ENCODE measurements around the gene CACNB4. TPM values are rescaled to one million over a fixed set of nuclear protein-coding genes. Genes with fewer than 3 reads are reported as not detected.

CACNB4 gene
- total RNA-seq, 1 experiment from 2014 or later = 1.7 TPM

DNA sequence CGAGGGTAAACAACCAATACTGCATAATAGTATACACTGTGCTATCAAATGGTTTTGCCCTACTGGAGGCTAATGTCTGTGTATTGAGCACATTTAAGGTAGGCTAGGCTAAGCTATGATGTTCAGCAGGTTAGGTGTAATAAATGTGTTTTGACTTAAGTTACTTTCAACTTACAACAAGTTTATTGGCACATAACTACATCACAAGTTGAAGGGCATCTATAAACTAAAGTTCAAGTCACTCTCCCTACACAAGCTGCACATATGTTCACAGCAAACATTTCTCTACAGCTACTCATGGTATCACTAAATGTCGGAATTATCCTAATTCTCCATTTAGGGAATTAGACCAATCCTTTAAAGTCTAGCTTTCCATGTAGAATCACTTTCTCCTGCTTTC, 282.0 kb downstream of the CACNB4 start:
- Histone ChIP-seq H3K27me3 (ENCODE audit: control insufficient read depth, insufficient read depth, low read length) (no peaks in the 10 kb centered on the region), H3K4me1 (ENCODE audit: control insufficient read depth, insufficient read depth, low read length) (no peaks in the 10 kb centered on the region), H3K27ac (ENCODE audit: low read length) (no peak overlapping the region), H3K4me3 (ENCODE audit: low read depth in 2 of 2, low read length in 2 of 2) (no peak overlapping the region), H3K9me3 (ENCODE audit: control insufficient read depth, insufficient read depth, low read depth, low read length) (no peaks in the 10 kb centered on the region), H3K36me3 (ENCODE audit: control insufficient read depth, insufficient read depth, low read length) (peaks cover 8% of the 10 kb centered on the region; the same call in 1 of the 2 replicates)
- intact Hi-C loops (cut with micrococcal nuclease; ENCODE audit: unreplicated experiment) (no loop called here), in situ Hi-C loops (cut with HindIII; ENCODE audit: low pct_unique_long_range_greater_than_20kb, low sequenced_read_pairs) (no loop called here)
- BruUV-seq (replicated peaks) = no TSS peak
- DNase-seq (ENCODE audit: low read depth, low spot score) (no peak), ATAC-seq (no peak)
- CTCF ChIA-PET = no interaction called here
- POLR2A ChIA-PET = no interaction called here
- TF ChIP-seq, protein P1, sequence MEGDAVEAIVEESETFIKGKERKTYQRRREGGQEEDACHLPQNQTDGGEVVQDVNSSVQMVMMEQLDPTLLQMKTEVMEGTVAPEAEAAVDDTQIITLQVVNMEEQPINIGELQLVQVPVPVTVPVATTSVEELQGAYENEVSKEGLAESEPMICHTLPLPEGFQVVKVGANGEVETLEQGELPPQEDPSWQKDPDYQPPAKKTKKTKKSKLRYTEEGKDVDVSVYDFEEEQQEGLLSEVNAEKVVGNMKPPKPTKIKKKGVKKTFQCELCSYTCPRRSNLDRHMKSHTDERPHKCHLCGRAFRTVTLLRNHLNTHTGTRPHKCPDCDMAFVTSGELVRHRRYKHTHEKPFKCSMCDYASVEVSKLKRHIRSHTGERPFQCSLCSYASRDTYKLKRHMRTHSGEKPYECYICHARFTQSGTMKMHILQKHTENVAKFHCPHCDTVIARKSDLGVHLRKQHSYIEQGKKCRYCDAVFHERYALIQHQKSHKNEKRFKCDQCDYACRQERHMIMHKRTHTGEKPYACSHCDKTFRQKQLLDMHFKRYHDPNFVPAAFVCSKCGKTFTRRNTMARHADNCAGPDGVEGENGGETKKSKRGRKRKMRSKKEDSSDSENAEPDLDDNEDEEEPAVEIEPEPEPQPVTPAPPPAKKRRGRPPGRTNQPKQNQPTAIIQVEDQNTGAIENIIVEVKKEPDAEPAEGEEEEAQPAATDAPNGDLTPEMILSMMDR (IDR thresholded peaks at IDR 0.05) = no peak
- TF ChIP-seq POLR2AphosphoS5 (IDR thresholded peaks at IDR 0.05; ENCODE audit: low read depth, low read length) = no peak
- TF ChIP-seq, protein P2, sequence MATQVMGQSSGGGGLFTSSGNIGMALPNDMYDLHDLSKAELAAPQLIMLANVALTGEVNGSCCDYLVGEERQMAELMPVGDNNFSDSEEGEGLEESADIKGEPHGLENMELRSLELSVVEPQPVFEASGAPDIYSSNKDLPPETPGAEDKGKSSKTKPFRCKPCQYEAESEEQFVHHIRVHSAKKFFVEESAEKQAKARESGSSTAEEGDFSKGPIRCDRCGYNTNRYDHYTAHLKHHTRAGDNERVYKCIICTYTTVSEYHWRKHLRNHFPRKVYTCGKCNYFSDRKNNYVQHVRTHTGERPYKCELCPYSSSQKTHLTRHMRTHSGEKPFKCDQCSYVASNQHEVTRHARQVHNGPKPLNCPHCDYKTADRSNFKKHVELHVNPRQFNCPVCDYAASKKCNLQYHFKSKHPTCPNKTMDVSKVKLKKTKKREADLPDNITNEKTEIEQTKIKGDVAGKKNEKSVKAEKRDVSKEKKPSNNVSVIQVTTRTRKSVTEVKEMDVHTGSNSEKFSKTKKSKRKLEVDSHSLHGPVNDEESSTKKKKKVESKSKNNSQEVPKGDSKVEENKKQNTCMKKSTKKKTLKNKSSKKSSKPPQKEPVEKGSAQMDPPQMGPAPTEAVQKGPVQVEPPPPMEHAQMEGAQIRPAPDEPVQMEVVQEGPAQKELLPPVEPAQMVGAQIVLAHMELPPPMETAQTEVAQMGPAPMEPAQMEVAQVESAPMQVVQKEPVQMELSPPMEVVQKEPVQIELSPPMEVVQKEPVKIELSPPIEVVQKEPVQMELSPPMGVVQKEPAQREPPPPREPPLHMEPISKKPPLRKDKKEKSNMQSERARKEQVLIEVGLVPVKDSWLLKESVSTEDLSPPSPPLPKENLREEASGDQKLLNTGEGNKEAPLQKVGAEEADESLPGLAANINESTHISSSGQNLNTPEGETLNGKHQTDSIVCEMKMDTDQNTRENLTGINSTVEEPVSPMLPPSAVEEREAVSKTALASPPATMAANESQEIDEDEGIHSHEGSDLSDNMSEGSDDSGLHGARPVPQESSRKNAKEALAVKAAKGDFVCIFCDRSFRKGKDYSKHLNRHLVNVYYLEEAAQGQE (IDR thresholded peaks at IDR 0.05; ENCODE audit: insufficient read depth in 1 of 2, low read depth in 2 of 2, low read length in 1 of 2) = no peak
- no peak for TF ChIP-seq SIN3A (IDR thresholded peaks at IDR 0.05; ENCODE audit: borderline replicate concordance, insufficient read depth, low read depth, low read length)
- no peak for TF ChIP-seq TCF7L2 (IDR thresholded peaks at IDR 0.05; ENCODE audit: low read depth, low read length)

DNA sequence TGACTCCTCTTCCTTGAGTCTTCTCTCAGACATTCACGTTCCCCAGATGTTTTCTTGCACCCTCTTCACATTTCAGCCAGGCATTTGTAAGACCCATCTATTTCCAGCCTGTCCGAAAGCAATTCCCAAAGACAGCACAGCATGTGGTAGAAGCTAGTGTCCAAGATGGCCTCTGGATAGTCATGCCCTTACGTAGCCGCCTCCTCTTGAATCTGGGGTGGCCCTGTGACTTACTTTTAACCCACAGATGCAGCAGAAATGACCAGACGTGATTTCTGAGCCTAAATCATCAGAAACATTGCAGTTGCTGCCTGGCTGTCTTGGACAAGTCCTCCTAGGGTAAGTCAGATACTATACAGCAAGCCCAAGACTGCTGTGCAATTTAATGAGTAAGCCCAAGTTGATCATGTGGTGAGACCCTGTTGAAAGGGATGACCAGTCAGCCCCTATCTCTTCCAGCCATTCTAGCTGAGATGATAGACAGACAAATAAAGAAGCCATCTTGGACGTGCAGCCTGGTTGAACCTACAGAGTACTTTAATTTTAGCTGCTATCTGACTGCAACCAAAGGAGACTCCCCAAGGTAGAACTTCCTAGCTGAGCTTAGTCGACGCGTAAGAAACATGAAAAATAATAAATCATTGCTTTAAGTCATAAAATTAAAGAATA, 282.9 kb downstream of the CACNB4 start:
- TF ChIP-seq, protein P1 (IDR thresholded peaks at IDR 0.05) = no peak
- no peak overlapping the region for H3K4me3 ChIP-seq (ENCODE audit: low read depth in 2 of 2, low read length in 2 of 2)
- H3K4me1 ChIP-seq (ENCODE audit: control insufficient read depth, insufficient read depth, low read length) = no peaks in the 10 kb centered on the region
- H3K27me3 ChIP-seq (ENCODE audit: control insufficient read depth, insufficient read depth, low read length) = no peaks in the 10 kb centered on the region
- H3K27ac ChIP-seq (ENCODE audit: low read length) = no peak overlapping the region
- H3K9me3 ChIP-seq (ENCODE audit: control insufficient read depth, insufficient read depth, low read depth, low read length) = no peaks in the 10 kb centered on the region
- no peak for ATAC-seq
- no peak for DNase-seq (ENCODE audit: low read depth, low spot score)
- BruUV-seq (replicated peaks) = no TSS peak
- intact Hi-C loops (cut with micrococcal nuclease; ENCODE audit: unreplicated experiment) = no loop called here
- in situ Hi-C loops (cut with HindIII; ENCODE audit: low pct_unique_long_range_greater_than_20kb, low sequenced_read_pairs) = no loop called here
- CTCF ChIA-PET = no interaction called here
- POLR2A ChIA-PET = interaction anchor here (0.6 kb wide), 1 partner anchor 825 kb away, joined by 3 read pairs; no protein-coding TSS in a partner anchor
- H3K36me3 ChIP-seq (ENCODE audit: control insufficient read depth, insufficient read depth, low read length) = peaks cover 9% of the 10 kb centered on the region; the same call in 1 of the 2 replicates

Data from Panc1 (cell line).